Pancreas (tissue), 10 donors: ENCODE measurements around the gene ADGRG6. TPM values are rescaled to one million over a fixed set of nuclear protein-coding genes. Genes with fewer than 3 reads are reported as not detected.

Experiments used
- ATAC-seq, 4 donors: fragments of 200-7000 bp; cut with Tn5 transposase; one replicate each; pipeline versions ENCODE4 v1.8.0 to v1.9.1; 2020; ENCODE audit warnings: mild to moderate bottlenecking in 4 of 4, moderate library complexity in 4 of 4
- DNase-seq, 6 donors: peaks; one replicate each; pipeline ENCODE4 v3.0.0-alpha.2; 2020
- FAIRE-seq: peaks from 2 replicates; lab custom pipeline; 2012; peaks lifted over from hg19 to GRCh38; lab: Jason Lieb, UNC
- H3K27ac ChIP-seq, 4 donors: fragments of 200-600 bp; sonication (generic); 1 replicate in 3 of 4; 2 replicates in 1 of 4; pipeline versions ENCODE4 v1.5.0 to v1.8.0; 2020
- H3K27me3 ChIP-seq, 4 donors: fragments of 200-600 bp; one replicate each; pipeline ENCODE4 v1.8.0; 2021
- H3K36me3 ChIP-seq, 3 donors: fragments of 200-600 bp; sonication (generic) in 1 of 3; one replicate each; pipeline versions ENCODE4 v1.5.0 to v1.8.0; 2020 to 2021
- H3K4me1 ChIP-seq, 3 donors: fragments of 200-600 bp; one replicate each; pipeline ENCODE4 v1.8.0; 2021
- H3K4me3 ChIP-seq, 4 donors: fragments of 200-600 bp; sonication (generic) in 2 of 4; one replicate each; pipeline versions ENCODE4 v1.5.0 to v1.8.0; 2020 to 2021
- H3K9me3 ChIP-seq, 4 donors: fragments of 200-600 bp; one replicate each; pipeline ENCODE4 v1.8.0; 2021
- CTCF ChIP-seq, 4 donors: fragments of 200-600 bp; sonication (generic) in 3 of 4; IDR thresholded peaks; one replicate each; pipeline versions ENCODE4 v1.5.0 to v1.8.0; 2021; ENCODE audit warnings: antibody characterized with exemption in 4 of 4
- WGBS, 2 donors: extraction: QIAGEN DNeasy Blood & Tissue Kit; methylation state at CpG; one replicate each; pipeline ENCODE4 v1.1.7; 2013; 5-methylcytosine and 5-hydroxymethylcytosine counted together
- intact Hi-C, 3 donors: fragments of 100-400 bp; cut with DNase I; formaldehyde crosslinking; loops; one replicate each; pipeline versions ENCODE4 v1.11.1 to v1.14.2; 2022
- polyA plus RNA-seq, 2 donors: library from polyadenylated mRNA; stranded (reverse); fragments of 200-250 nt; gene quantifications; one replicate each; pipeline ENCODE4 v1.2.3, GENCODE V29; 2013
- total RNA-seq, 6 donors: library from RNA; stranded (reverse); fragmentation: NEBNext Ultra II Directional in 4 of 6; extraction: Animal tissue kit (Norgen Biotek cat#: 25700) in 4 of 6; gene quantifications; one replicate each; pipeline versions ENCODE4 v1.2.1 to v1.2.4, GENCODE V29; 2021 to 2023
- donor health status: healthy with polysubstance abuse.
- donor health status: DM: no; HTN: no; CAD: no; lungs with moderate emphysema.
- donor health status: DM: no; HTN: no; CAD: no.
- donor health status: control.
- donor health status: control.
- donor health status: Bipolar disorder and iron deficiency.
- donor health status: DM: yes; HTN: yes; CAD: no.
- donor health status: DM: no; HTN: no; CAD: no.
- donor health status: DM: no; HTN: no; CAD: no.
- donor health status: DM: yes; HTN: yes; CAD: no.

Gene ADGRG6
- total and polyA plus RNA-seq, 8 donors, result 1.6 to 10.7 (median 4.2) TPM

GRCh38 chr6:142322504-142323198 is 20.8 kb downstream of the ADGRG6 start:
- H3K27ac ChIP-seq, result no peak overlapping the region
- no peak for FAIRE-seq

GRCh38 chr6:142323377-142323776 is 21.6 kb downstream of the ADGRG6 start:
- WGBS, 2 donors, result 63 to 67% methylated on average over 6 of the region's 6 CpGs
- DNase-seq (no peak), FAIRE-seq (no peak), ATAC-seq (no peak)
- no peak for TF ChIP-seq CTCF (IDR thresholded peaks at IDR 0.05)
- Histone ChIP-seq H3K27me3 (no peaks in the 10 kb centered on the region), H3K27ac (no peak overlapping the region), H3K4me1 (no peaks in the 10 kb centered on the region), H3K36me3 (no peaks in the 10 kb centered on the region), H3K9me3 (no peaks in the 10 kb centered on the region), H3K4me3 (no peak overlapping the region)
- intact Hi-C loops, result no loop called here

More at GRCh38 chr6:142322504-142323198, 20.8 kb downstream of the ADGRG6 start:
- intact Hi-C loops, result no loop called here
- no peak for DNase-seq
- no peaks in the 10 kb centered on the region for H3K9me3 ChIP-seq
- no peak for ATAC-seq
- no peaks in the 10 kb centered on the region for H3K4me1 ChIP-seq
- no peak for TF ChIP-seq CTCF (IDR thresholded peaks at IDR 0.05)
- no peaks in the 10 kb centered on the region for H3K27me3 ChIP-seq
- no peak overlapping the region for H3K4me3 ChIP-seq
- no peaks in the 10 kb centered on the region for H3K36me3 ChIP-seq

- 86 to 100% methylated on average over 1 of the region's 1 CpG for WGBS, 2 donors
- Histone ChIP-seq H3K4me1 (no peaks in the 10 kb centered on the region), H3K27ac (no peak overlapping the region), H3K4me3 (no peak overlapping the region), H3K27me3 (no peaks in the 10 kb centered on the region), H3K36me3 (no peaks in the 10 kb centered on the region), H3K9me3 (no peaks in the 10 kb centered on the region)
- ATAC-seq (no peak), DNase-seq (no peak), FAIRE-seq (no peak)
- TF ChIP-seq CTCF (IDR thresholded peaks at IDR 0.05), result no peak
- intact Hi-C loops, result no loop called here
These were observed 22.3 kb downstream of the ADGRG6 start for GRCh38 chr6:142324111-142324510.

GRCh38 chr6:142325111-142325510 is 23.3 kb downstream of the ADGRG6 start:
- Histone ChIP-seq H3K36me3 (no peaks in the 10 kb centered on the region), H3K4me3 (no peak overlapping the region), H3K27ac (no peak overlapping the region), H3K27me3 (no peaks in the 10 kb centered on the region), H3K4me1 (no peaks in the 10 kb centered on the region), H3K9me3 (no peaks in the 10 kb centered on the region)
- DNase-seq (no peak), ATAC-seq (no peak), FAIRE-seq (no peak)
- intact Hi-C loops, result no loop called here
- WGBS, 2 donors, result 66 to 85% methylated on average over 3 of the region's 3 CpGs
- no peak for TF ChIP-seq CTCF (IDR thresholded peaks at IDR 0.05)

DNA sequence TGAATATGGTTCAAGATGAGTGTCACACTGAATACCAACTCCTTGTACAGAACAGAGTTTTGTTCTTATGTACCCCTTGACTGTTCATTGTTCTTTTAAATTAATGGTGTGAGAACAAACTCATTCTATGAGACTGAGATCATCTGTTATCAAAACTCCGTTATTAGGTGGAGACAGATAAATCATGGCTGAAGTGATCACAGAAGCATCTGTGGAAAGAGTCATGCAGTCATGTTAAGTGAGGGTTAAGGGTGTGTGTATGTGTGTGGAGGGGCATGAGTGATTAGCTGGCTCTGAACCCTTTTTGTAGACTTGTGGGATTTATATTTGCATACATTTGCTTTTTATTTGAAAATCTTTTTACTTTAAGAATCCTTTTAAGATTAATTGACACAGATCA is 24.7 kb downstream of the ADGRG6 start:
- 30 to 31% methylated on average over 1 of the region's 1 CpG for WGBS, 2 donors

More for the DNA sequence above, 24.7 kb downstream of the ADGRG6 start:
- ATAC-seq (no peak), FAIRE-seq (no peak), DNase-seq (no peak)
- intact Hi-C loops, result no loop called here
- Histone ChIP-seq H3K27me3 (no peaks in the 10 kb centered on the region), H3K9me3 (no peaks in the 10 kb centered on the region), H3K4me1 (no peaks in the 10 kb centered on the region), H3K36me3 (no peaks in the 10 kb centered on the region), H3K27ac (no peak overlapping the region), H3K4me3 (no peak overlapping the region)
- TF ChIP-seq CTCF (IDR thresholded peaks at IDR 0.05), result no peak
